Peyer's patch (tissue), 4 donors: Measurements from ENCODE around the gene CDKL1. TPM values are rescaled to one million over a fixed set of nuclear protein-coding genes. Genes with fewer than 3 reads are reported as not detected.
"Not testable (repeated sequence)": the region's sequence is repeated elsewhere in the genome, so short reads cannot be mapped to it uniquely, and the experiment has no call there.

ENCODE experiments used
- DNase-seq, 3 donors: peaks; one replicate each; pipeline ENCODE4 v3.0.0-alpha.2; 2017 to 2019
- H3K27ac ChIP-seq, 4 donors: fragments of 200-600 bp; sonication (generic); one replicate each; pipeline ENCODE4 v1.5.1; 2016 to 2019
- H3K27me3 ChIP-seq, 2 donors: fragments of 200-600 bp; sonication (generic); one replicate each; pipeline ENCODE4 v1.5.1; 2019
- H3K36me3 ChIP-seq, 3 donors: fragments of 200-600 bp; sonication (generic); one replicate each; pipeline ENCODE4 v1.5.1; 2016 to 2019
- H3K4me1 ChIP-seq, 4 donors: fragments of 200-600 bp; sonication (generic); one replicate each; pipeline ENCODE4 v1.5.1; 2016 to 2019
- H3K4me3 ChIP-seq, 4 donors: fragments of 200-600 bp; sonication (generic); 1 replicate in 3 of 4; 2 replicates in 1 of 4; pipeline ENCODE4 v1.5.1; 2016 to 2019; ENCODE audit warnings: mild to moderate bottlenecking in 1 of 4
- H3K9me3 ChIP-seq, 4 donors: fragments of 200-600 bp; sonication (generic); one replicate each; pipeline ENCODE4 v1.5.1; 2016 to 2019; ENCODE audit warnings: mild to moderate bottlenecking in 1 of 4
- CTCF ChIP-seq, 6 experiments: fragments of 450-650 bp in 4 of 6; fragments of 200-600 bp in 2 of 6; sonication (generic) in 1 of 6; IDR thresholded peaks; one replicate each; pipeline ENCODE4 v1.5.1; 2017 to 2019; ENCODE audit warnings: antibody characterized with exemption in 6 of 6, mild to moderate bottlenecking in 3 of 6, moderate library complexity in 1 of 6
- POLR2A ChIP-seq, 2 donors: fragments of 450-650 bp; IDR thresholded peaks; one replicate each; pipeline ENCODE4 v1.5.1; 2017; ENCODE audit warnings: antibody characterized with exemption in 2 of 2, mild to moderate bottlenecking in 2 of 2, moderate library complexity in 2 of 2
- total RNA-seq, 4 donors: library from RNA; depleted of rRNA; stranded (reverse); fragments of >200 nt; gene quantifications; one replicate each; pipeline ENCODE4 v1.1.0, GENCODE V29; 2016

The CDKL1 gene
- total RNA-seq, 4 donors from 2014 or later: 11.3 to 20.4 (median 15.5) TPM

GRCh38 chr14:50360851-50361250 is 35.8 kb downstream of the CDKL1 start:
- Histone ChIP-seq H3K9me3 (no peaks in the 10 kb centered on the region), H3K4me1 (peaks cover 0 to 20% (median 7%) of the 10 kb centered on the region in 4 donors), H3K4me3 (no peak overlapping the region), H3K27ac (no peak overlapping the region), H3K27me3 (no peaks in the 10 kb centered on the region), H3K36me3 (no peaks in the 10 kb centered on the region)
- DNase-seq: no peak
- TF ChIP-seq POLR2A (IDR thresholded peaks at IDR 0.05): no peak
- TF ChIP-seq CTCF (IDR thresholded peaks at IDR 0.05): no peak

GRCh38 chr14:50360093-50360492 is 36.6 kb downstream of the CDKL1 start:
- Histone ChIP-seq H3K27ac (no peak overlapping the region), H3K4me3 (no peak overlapping the region), H3K36me3 (no peaks in the 10 kb centered on the region), H3K9me3 (no peaks in the 10 kb centered on the region), H3K27me3 (no peaks in the 10 kb centered on the region), H3K4me1 (peaks cover 0 to 13% (median 7%) of the 10 kb centered on the region in 4 donors)
- no peak for DNase-seq
- TF ChIP-seq CTCF (IDR thresholded peaks at IDR 0.05) (no peak), POLR2A (IDR thresholded peaks at IDR 0.05) (no peak)

- no peaks in the 10 kb centered on the region for H3K9me3 ChIP-seq
- H3K27ac ChIP-seq: no peak overlapping the region
- no peak for DNase-seq
- H3K4me3 ChIP-seq: no peak overlapping the region
- TF ChIP-seq CTCF (IDR thresholded peaks at IDR 0.05) (no peak), POLR2A (IDR thresholded peaks at IDR 0.05) (no peak)
- peaks cover 0 to 11% (median 7%) of the 10 kb centered on the region in 4 donors for H3K4me1 ChIP-seq
- no peaks in the 10 kb centered on the region for H3K27me3 ChIP-seq
- no peaks in the 10 kb centered on the region for H3K36me3 ChIP-seq
Observed at GRCh38 chr14:50359631-50360030, 37.0 kb downstream of the CDKL1 start.

GRCh38 chr14:50357753-50358395 is 38.8 kb downstream of the CDKL1 start:
- Histone ChIP-seq H3K4me1 (no peaks in the 10 kb centered on the region), H3K9me3 (no peaks in the 10 kb centered on the region), H3K27me3 (no peaks in the 10 kb centered on the region), H3K27ac (no peak overlapping the region), H3K36me3 (no peaks in the 10 kb centered on the region), H3K4me3 (no peak overlapping the region)
- no peak for DNase-seq
- TF ChIP-seq CTCF (IDR thresholded peaks at IDR 0.05): no peak
- TF ChIP-seq POLR2A (IDR thresholded peaks at IDR 0.05): no peak

- DNase-seq: no peak
- H3K36me3 ChIP-seq: no peaks in the 10 kb centered on the region
- no peaks in the 10 kb centered on the region for H3K4me1 ChIP-seq
- no peaks in the 10 kb centered on the region for H3K27me3 ChIP-seq
- H3K27ac ChIP-seq: no peak overlapping the region
- no peak for TF ChIP-seq POLR2A (IDR thresholded peaks at IDR 0.05)
- TF ChIP-seq CTCF (IDR thresholded peaks at IDR 0.05): no peak
- H3K4me3 ChIP-seq: no peak overlapping the region
- no peaks in the 10 kb centered on the region for H3K9me3 ChIP-seq
Observed at GRCh38 chr14:50357124-50357523, 39.6 kb downstream of the CDKL1 start.

GRCh38 chr14:50356283-50356682 is 40.4 kb downstream of the CDKL1 start:
- not testable (repeated sequence) for DNase-seq, H3K4me3 ChIP-seq, H3K27ac ChIP-seq, H3K4me1 ChIP-seq, H3K9me3 ChIP-seq, H3K27me3 ChIP-seq, H3K36me3 ChIP-seq
